ENCODE data around the gene RNF6. TPM values are rescaled to one million over a fixed set of nuclear protein-coding genes. Genes with fewer than 3 reads are reported as not detected.
A peak's percentile ranks its signal among the peaks of the same experiment; 100 is the strongest.

RNF6 gene
- 35.7 and 39.8 TPM in 2 replicates for total RNA-seq

GRCh38 chr13:26221721-26222519 lies at the start of gene RNF6:
Gene RNF6, minus strand, starts transcription at chr13:26222314. Its CDS starts 2,665 bp downstream, at chr13:26219649.
- peak; percentile 96 for DNase-seq (ENCODE audit: low read depth)
- peak within 1 kb of the TSS; percentile 90 for H3K4me3 ChIP-seq (ENCODE audit: low read depth, low read length)
- TF ChIP-seq, protein P1, sequence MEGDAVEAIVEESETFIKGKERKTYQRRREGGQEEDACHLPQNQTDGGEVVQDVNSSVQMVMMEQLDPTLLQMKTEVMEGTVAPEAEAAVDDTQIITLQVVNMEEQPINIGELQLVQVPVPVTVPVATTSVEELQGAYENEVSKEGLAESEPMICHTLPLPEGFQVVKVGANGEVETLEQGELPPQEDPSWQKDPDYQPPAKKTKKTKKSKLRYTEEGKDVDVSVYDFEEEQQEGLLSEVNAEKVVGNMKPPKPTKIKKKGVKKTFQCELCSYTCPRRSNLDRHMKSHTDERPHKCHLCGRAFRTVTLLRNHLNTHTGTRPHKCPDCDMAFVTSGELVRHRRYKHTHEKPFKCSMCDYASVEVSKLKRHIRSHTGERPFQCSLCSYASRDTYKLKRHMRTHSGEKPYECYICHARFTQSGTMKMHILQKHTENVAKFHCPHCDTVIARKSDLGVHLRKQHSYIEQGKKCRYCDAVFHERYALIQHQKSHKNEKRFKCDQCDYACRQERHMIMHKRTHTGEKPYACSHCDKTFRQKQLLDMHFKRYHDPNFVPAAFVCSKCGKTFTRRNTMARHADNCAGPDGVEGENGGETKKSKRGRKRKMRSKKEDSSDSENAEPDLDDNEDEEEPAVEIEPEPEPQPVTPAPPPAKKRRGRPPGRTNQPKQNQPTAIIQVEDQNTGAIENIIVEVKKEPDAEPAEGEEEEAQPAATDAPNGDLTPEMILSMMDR (IDR thresholded peaks at IDR 0.05; ENCODE audit: insufficient read depth, low read length, poor library complexity, severe bottlenecking): no peak

GRCh38 chr13:26270707-26271106 lies 48.6 kb upstream of the RNF6 start:
- DNase-seq (ENCODE audit: low read depth): no peak
- TF ChIP-seq, protein P1 (IDR thresholded peaks at IDR 0.05; ENCODE audit: insufficient read depth, low read length, poor library complexity, severe bottlenecking): no peak
- Histone ChIP-seq H3K27me3 (ENCODE audit: control insufficient read depth, insufficient read depth, low read length) (no peaks in the 10 kb centered on the region), H3K4me3 (ENCODE audit: low read depth, low read length) (no peak overlapping the region), H3K36me3 (ENCODE audit: control insufficient read depth, insufficient read depth, low read length) (no peaks in the 10 kb centered on the region)

More at GRCh38 chr13:26221721-26222519, at the start of gene RNF6:
- Histone ChIP-seq H3K27me3 (ENCODE audit: control insufficient read depth, insufficient read depth, low read length) (no peaks in the 10 kb centered on the region), H3K36me3 (ENCODE audit: control insufficient read depth, insufficient read depth, low read length) (peaks cover 1% of the 10 kb centered on the region)

DNA sequence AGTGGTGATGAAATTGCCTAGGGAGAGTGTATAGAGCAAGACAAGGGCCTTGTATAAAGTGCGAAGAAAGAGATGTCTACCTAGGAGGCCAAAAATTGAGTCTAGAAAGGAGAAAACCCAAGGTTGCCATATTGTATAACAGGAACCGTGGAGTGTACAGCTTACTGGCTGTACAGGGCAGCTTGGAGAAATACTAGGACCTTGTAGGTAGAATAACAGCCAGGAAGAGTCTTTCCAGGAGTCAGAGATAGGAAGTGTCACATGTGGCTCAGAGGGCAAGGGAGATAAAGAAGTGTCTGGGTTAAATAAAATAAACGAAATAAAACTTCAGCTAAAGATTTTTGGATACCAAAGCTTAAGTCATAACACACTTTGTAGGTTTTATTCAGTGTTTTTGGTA lies 44.2 kb upstream of the RNF6 start:
- Histone ChIP-seq H3K27me3 (ENCODE audit: control insufficient read depth, insufficient read depth, low read length) (no peaks in the 10 kb centered on the region), H3K4me3 (ENCODE audit: low read depth, low read length) (no peak overlapping the region), H3K36me3 (ENCODE audit: control insufficient read depth, insufficient read depth, low read length) (no peaks in the 10 kb centered on the region)
- no peak for DNase-seq (ENCODE audit: low read depth)
- TF ChIP-seq, protein P1 (IDR thresholded peaks at IDR 0.05; ENCODE audit: insufficient read depth, low read length, poor library complexity, severe bottlenecking): no peak

GRCh38 chr13:26262156-26262555 lies 40.0 kb upstream of the RNF6 start:
- H3K4me3 ChIP-seq (ENCODE audit: low read depth, low read length): no peak overlapping the region
- no peaks in the 10 kb centered on the region for H3K27me3 ChIP-seq (ENCODE audit: control insufficient read depth, insufficient read depth, low read length)
- H3K36me3 ChIP-seq (ENCODE audit: control insufficient read depth, insufficient read depth, low read length): no peaks in the 10 kb centered on the region
- no peak for DNase-seq (ENCODE audit: low read depth)
- TF ChIP-seq, protein P1 (IDR thresholded peaks at IDR 0.05; ENCODE audit: insufficient read depth, low read length, poor library complexity, severe bottlenecking): no peak

DNA sequence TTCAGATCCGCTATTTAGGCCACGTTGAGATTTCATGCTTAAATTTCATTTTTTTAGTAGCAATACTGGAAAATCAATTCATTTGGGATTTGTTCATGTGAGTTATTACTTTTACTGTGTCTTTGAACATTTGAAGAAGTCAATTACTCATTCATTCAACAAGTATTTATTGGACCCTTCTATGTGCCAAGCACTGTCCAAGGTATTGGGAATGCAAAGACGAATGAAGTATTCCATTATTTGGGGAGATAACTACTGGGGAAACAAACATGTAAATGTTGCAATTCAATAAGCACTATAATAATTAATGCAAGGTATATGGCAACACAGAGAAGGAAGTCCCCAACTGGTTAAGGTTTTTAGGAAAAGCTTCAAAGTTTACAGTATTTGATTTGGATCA lies 37.5 kb upstream of the RNF6 start:
- no peak overlapping the region for H3K4me3 ChIP-seq (ENCODE audit: low read depth, low read length)
- no peaks in the 10 kb centered on the region for H3K36me3 ChIP-seq (ENCODE audit: control insufficient read depth, insufficient read depth, low read length)
- H3K27me3 ChIP-seq (ENCODE audit: control insufficient read depth, insufficient read depth, low read length): no peaks in the 10 kb centered on the region
- DNase-seq (ENCODE audit: low read depth): no peak
- TF ChIP-seq, protein P1 (IDR thresholded peaks at IDR 0.05; ENCODE audit: insufficient read depth, low read length, poor library complexity, severe bottlenecking): no peak

GRCh38 chr13:26257049-26257448 lies 34.9 kb upstream of the RNF6 start:
- DNase-seq (ENCODE audit: low read depth): no peak
- TF ChIP-seq, protein P1 (IDR thresholded peaks at IDR 0.05; ENCODE audit: insufficient read depth, low read length, poor library complexity, severe bottlenecking): no peak
- Histone ChIP-seq H3K36me3 (ENCODE audit: control insufficient read depth, insufficient read depth, low read length) (no peaks in the 10 kb centered on the region), H3K4me3 (ENCODE audit: low read depth, low read length) (no peak overlapping the region), H3K27me3 (ENCODE audit: control insufficient read depth, insufficient read depth, low read length) (no peaks in the 10 kb centered on the region)
